ENCODE results near the gene ABLIM1. TPM values are rescaled to one million over a fixed set of nuclear protein-coding genes. Genes with fewer than 3 reads are reported as not detected.

Gene ABLIM1
- total and polyA plus RNA-seq, 8 donors, result 13.3 to 44.5 (median 33.3) TPM

GRCh38 chr10:114543456-114543855 lies 114.6 kb downstream of the ABLIM1 start:
- ATAC-seq (no peak), DNase-seq (no peak), FAIRE-seq (no peak)
- WGBS, 2 donors, result 58 to 59% methylated on average over 8 of the region's 8 CpGs
- intact Hi-C loops (cut with DNase I), result loop anchor here in 2 of 3 donors (10.0 kb wide), 3 partner anchors 231 to 241 kb away; no protein-coding TSS in a partner anchor
- Histone ChIP-seq H3K4me3 (no peak overlapping the region), H3K36me3 (no peaks in the 10 kb centered on the region), H3K9me3 (no peaks in the 10 kb centered on the region), H3K27ac (no peak overlapping the region), H3K4me1 (no peaks in the 10 kb centered on the region), H3K27me3 (no peaks in the 10 kb centered on the region)
- TF ChIP-seq CTCF (IDR thresholded peaks at IDR 0.05), result no peak

GRCh38 chr10:114542373-114542772 lies 115.7 kb downstream of the ABLIM1 start:
- no peak for DNase-seq
- no peak for FAIRE-seq
- WGBS, 2 donors, result 85 to 95% methylated on average over 2 of the region's 2 CpGs
- Histone ChIP-seq H3K9me3 (no peaks in the 10 kb centered on the region), H3K27me3 (no peaks in the 10 kb centered on the region), H3K4me3 (no peak overlapping the region), H3K36me3 (no peaks in the 10 kb centered on the region), H3K27ac (no peak overlapping the region), H3K4me1 (no peaks in the 10 kb centered on the region)
- TF ChIP-seq CTCF (IDR thresholded peaks at IDR 0.05), result no peak
- ATAC-seq, result no peak
- intact Hi-C loops (cut with DNase I), result loop anchor here in 2 of 3 donors (10.0 kb wide), 3 partner anchors 232 to 242 kb away; no protein-coding TSS in a partner anchor

GRCh38 chr10:114541797-114542160 lies 116.3 kb downstream of the ABLIM1 start:
- no peak for DNase-seq
- H3K9me3 ChIP-seq, result no peaks in the 10 kb centered on the region
- no peak overlapping the region for H3K4me3 ChIP-seq
- H3K4me1 ChIP-seq, result no peaks in the 10 kb centered on the region
- no peak for FAIRE-seq
- H3K27ac ChIP-seq, result no peak overlapping the region
- intact Hi-C loops (cut with DNase I), result loop anchor here in 2 of 3 donors (10.0 kb wide), 3 partner anchors 233 to 243 kb away; no protein-coding TSS in a partner anchor
- WGBS, 2 donors, result 82 to 87% methylated on average over 3 of the region's 3 CpGs
- no peaks in the 10 kb centered on the region for H3K36me3 ChIP-seq
- ATAC-seq, result no peak
- H3K27me3 ChIP-seq, result no peaks in the 10 kb centered on the region
- TF ChIP-seq CTCF (IDR thresholded peaks at IDR 0.05), result no peak

- DNase-seq, result peak in 2 of 6 donors; percentile 17 to 32
- Histone ChIP-seq H3K9me3 (no peaks in the 10 kb centered on the region), H3K27me3 (no peaks in the 10 kb centered on the region), H3K36me3 (no peaks in the 10 kb centered on the region), H3K27ac (no peak overlapping the region), H3K4me3 (no peak overlapping the region), H3K4me1 (no peaks in the 10 kb centered on the region)
- FAIRE-seq, result no peak
- 65 to 69% methylated on average over 14 of the region's 14 CpGs for WGBS, 2 donors
- intact Hi-C loops (cut with DNase I), result loop anchor here in 2 of 3 donors (10.0 kb wide), 3 partner anchors 234 to 244 kb away; no protein-coding TSS in a partner anchor
- peak in 3 of 4 donors; percentile 68 to 72 (median 68) for ATAC-seq
- TF ChIP-seq CTCF (IDR thresholded peaks at IDR 0.05), result no peak
Measured at GRCh38 chr10:114541081-114541796, 116.8 kb downstream of the ABLIM1 start.

GRCh38 chr10:114540236-114540635 lies 117.8 kb downstream of the ABLIM1 start:
- Histone ChIP-seq H3K4me1 (no peaks in the 10 kb centered on the region), H3K4me3 (no peak overlapping the region), H3K27ac (no peak overlapping the region), H3K36me3 (no peaks in the 10 kb centered on the region), H3K27me3 (no peaks in the 10 kb centered on the region), H3K9me3 (no peaks in the 10 kb centered on the region)
- no peak for TF ChIP-seq CTCF (IDR thresholded peaks at IDR 0.05)
- FAIRE-seq (no peak), ATAC-seq (no peak), DNase-seq (no peak)
- intact Hi-C loops (cut with DNase I), result loop anchor here in 2 of 3 donors (10.0 kb wide), 3 partner anchors 235 to 245 kb away; no protein-coding TSS in a partner anchor
- WGBS, 2 donors, result 72 to 74% methylated on average over 8 of the region's 8 CpGs

Measured in pancreas (tissue), 10 donors.